ENCODE measurements around the gene MOK.
"Not testable (repeated sequence)": the region's sequence is repeated elsewhere in the genome, so short reads cannot be mapped to it uniquely, and the experiment has no call there.

The MOK gene

GRCh38 chr14:102304611-102305506 lies at the start of gene MOK:
MOK (minus strand) TSS chr14:102305164; CDS start chr14:102304968, 196 bp downstream.
- peak; percentile 97 for DNase-seq (ENCODE audit: low spot score)

GRCh38 chr14:102353126-102353619 lies 48.2 kb upstream of the MOK start:
- DNase-seq (ENCODE audit: low spot score), result no peak

- no peak for DNase-seq (ENCODE audit: low spot score)
Observed at GRCh38 chr14:102352213-102352612, 47.2 kb upstream of the MOK start.

GRCh38 chr14:102351593-102351992 lies 46.6 kb upstream of the MOK start:
- DNase-seq (ENCODE audit: low spot score), result not testable (repeated sequence)

- DNase-seq (ENCODE audit: low spot score), result no peak
Observed at GRCh38 chr14:102351023-102351422, 46.1 kb upstream of the MOK start.

- no peak for DNase-seq (ENCODE audit: low spot score)
Observed at GRCh38 chr14:102348376-102348775, 43.4 kb upstream of the MOK start.

GRCh38 chr14:102346645-102347044 lies 41.7 kb upstream of the MOK start:
- DNase-seq (ENCODE audit: low spot score), result no peak

GRCh38 chr14:102345232-102345631 lies 40.3 kb upstream of the MOK start:
- DNase-seq (ENCODE audit: low spot score), result no peak

GRCh38 chr14:102344485-102344884 lies 39.5 kb upstream of the MOK start:
- no peak for DNase-seq (ENCODE audit: low spot score)

GRCh38 chr14:102344084-102344483 lies 39.1 kb upstream of the MOK start:
- DNase-seq (ENCODE audit: low spot score), result no peak

GRCh38 chr14:102342238-102342637 lies 37.3 kb upstream of the MOK start:
- no peak for DNase-seq (ENCODE audit: low spot score)

GRCh38 chr14:102341566-102341965 lies 36.6 kb upstream of the MOK start:
- no peak for DNase-seq (ENCODE audit: low spot score)

- DNase-seq (ENCODE audit: low spot score), result no peak
Observed at GRCh38 chr14:102338724-102339123, 33.8 kb upstream of the MOK start.

- DNase-seq (ENCODE audit: low spot score), result no peak
Observed at GRCh38 chr14:102335163-102335562, 30.2 kb upstream of the MOK start.

- no peak for DNase-seq (ENCODE audit: low spot score)
Observed at GRCh38 chr14:102333795-102334705, 29.1 kb upstream of the MOK start.

- no peak for DNase-seq (ENCODE audit: low spot score)
Observed at GRCh38 chr14:102333390-102333789, 28.4 kb upstream of the MOK start.

- no peak for DNase-seq (ENCODE audit: low spot score)
Observed at GRCh38 chr14:102330806-102331205, 25.8 kb upstream of the MOK start.

- DNase-seq (ENCODE audit: low spot score), result not testable (repeated sequence)
Observed at GRCh38 chr14:102329381-102329780, 24.4 kb upstream of the MOK start.

GRCh38 chr14:102326583-102326982 lies 21.6 kb upstream of the MOK start:
- no peak for DNase-seq (ENCODE audit: low spot score)

GRCh38 chr14:102325791-102326345 lies 20.9 kb upstream of the MOK start:
- DNase-seq (ENCODE audit: low spot score), result no peak

- DNase-seq (ENCODE audit: low spot score), result peak; percentile 57
Observed at GRCh38 chr14:102323102-102323501, 18.1 kb upstream of the MOK start.

Data from hematopoietic multipotent progenitor cell treated with erythropoietin and hydrocortisone succinate and interleukin-3 and kit ligand, for 15 days (in vitro differentiated cells).